GM21737 (cell line): ENCODE data around the gene TLR7.

Experiments used
- ATAC-seq: cut with Tn5 transposase; IDR thresholded peaks from one replicate; pipeline ENCODE4 v1.9.1; 2021; ENCODE audit warnings: mild to moderate bottlenecking, moderate library complexity; ENCODE audit not compliant: unreplicated experiment

Gene TLR7

DNA sequence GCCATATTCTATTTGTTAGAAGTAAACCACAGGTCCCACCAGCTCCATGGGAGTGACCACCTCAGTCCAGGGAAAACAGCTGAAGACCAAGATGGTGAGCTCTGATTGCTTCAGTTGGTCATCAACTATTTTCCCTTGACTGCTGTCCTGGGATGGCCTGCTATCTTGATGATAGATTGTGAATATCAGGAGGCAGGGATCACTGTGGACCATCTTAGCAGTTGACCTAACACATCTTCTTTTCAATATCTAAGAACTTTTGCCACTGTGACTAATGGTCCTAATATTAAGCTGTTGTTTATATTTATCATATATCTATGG, 55.7 kb downstream of the TLR7 start:
- ATAC-seq = no peak

- no peak for ATAC-seq
These were observed 62.8 kb downstream of the TLR7 start for GRCh38 chrX:12929701-12930100.

DNA sequence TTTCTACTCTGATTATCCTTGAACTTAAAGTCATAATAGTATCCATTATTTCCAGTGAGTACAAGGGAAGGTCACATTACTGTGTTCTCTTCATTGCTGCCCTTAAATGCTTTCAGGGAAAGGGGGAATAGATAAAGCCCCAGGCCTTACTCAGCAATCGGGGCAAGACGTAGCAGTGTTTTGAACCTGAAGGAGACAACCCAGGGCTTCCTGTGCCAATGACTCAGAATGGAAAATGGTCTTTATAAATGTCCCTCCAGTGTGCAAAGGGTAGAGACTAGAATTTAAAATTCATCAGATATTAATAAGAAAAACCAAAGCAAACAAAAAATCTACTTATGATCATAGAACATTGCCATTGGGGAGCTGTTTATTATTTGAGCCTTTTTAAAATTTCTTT, 63.3 kb downstream of the TLR7 start:
- ATAC-seq = no peak

DNA sequence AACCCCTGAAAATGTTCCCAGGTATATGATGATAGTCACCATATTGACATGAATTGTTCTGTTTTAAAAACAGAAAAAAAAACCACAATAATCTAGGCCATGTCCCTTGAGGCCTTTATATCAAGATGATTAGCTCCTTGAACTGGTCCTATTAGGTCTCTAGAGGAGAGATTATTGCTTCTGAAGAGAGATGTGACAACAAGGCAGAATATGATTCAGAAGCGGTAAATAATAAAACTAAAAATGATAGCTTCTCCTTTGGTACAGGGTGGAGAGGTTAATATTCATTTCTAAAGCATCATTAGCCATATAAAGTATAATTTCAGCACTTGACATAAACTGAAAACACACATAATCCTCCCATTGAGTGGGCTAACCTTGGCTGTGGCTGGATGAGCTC, 65.4 kb downstream of the TLR7 start:
- no peak for ATAC-seq

- no peak for ATAC-seq
These were observed 68.0 kb downstream of the TLR7 start for GRCh38 chrX:12934850-12935249.

DNA sequence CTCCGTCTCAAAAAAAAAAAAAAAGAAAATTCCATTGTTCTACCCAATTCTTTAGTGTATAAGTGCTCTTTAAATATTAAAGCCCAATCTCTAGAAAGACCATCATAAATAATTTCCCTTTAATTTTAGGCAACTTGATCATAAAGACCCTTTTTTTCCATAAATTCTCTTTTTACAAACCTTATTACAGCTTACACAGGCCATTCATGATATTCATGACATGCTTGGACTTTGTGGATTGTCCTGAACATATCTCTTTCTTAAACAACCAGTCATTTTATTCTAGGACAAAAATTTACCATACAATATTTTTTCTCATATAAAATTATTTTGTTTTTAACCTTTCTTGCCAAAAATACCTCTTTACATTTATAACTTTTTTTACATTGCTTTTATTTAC, 70.1 kb downstream of the TLR7 start:
- ATAC-seq = no peak
